K562 (cell line): Measurements from ENCODE around the gene GDF11. TPM values are rescaled to one million over a fixed set of nuclear protein-coding genes. Genes with fewer than 3 reads are reported as not detected.

Source experiments
- E2F1 ChIP-seq: sonication (generic); formaldehyde crosslinking; IDR thresholded peaks from 2 replicates; pipeline ENCODE4 v1.8.1; 2023; ENCODE audit warnings: mild to moderate bottlenecking, missing genetic modification reagents, moderate library complexity
- ETS1 ChIP-seq: conservative IDR thresholded peaks from 2 replicates; pipeline ENCODE4 v1.6.1; 2011; ENCODE audit warnings: low read depth, mild to moderate bottlenecking, low read length; ENCODE audit not compliant: control insufficient read depth
- EWSR1 ChIP-seq: fragments of 450-650 bp; IDR thresholded peaks from 2 replicates; pipeline ENCODE4 v1.6.1; 2018; ENCODE audit warnings: borderline replicate concordance, mild to moderate bottlenecking, low read depth, moderate library complexity; ENCODE audit not compliant: partially characterized antibody
- GTF2F1 ChIP-seq: IDR thresholded peaks from 2 replicates; pipeline ENCODE4 v1.6.1; 2011; ENCODE audit warnings: low read depth, low read length, improper control_type of control experiment
- ID3 ChIP-seq, 2 experiments: fragments of 250-450 bp in 1 of 2; fragments of 450-650 bp in 1 of 2; sonication (Bioruptor Pico) in 1 of 2; IDR thresholded peaks; 2 replicates each; pipeline versions ENCODE4 v1.6.1 to v1.8.0; 2016 to 2021; ENCODE audit warnings: mild to moderate bottlenecking in 2 of 2, moderate library complexity in 2 of 2, missing compliant biosample characterization in 1 of 2, missing genetic modification characterization in 1 of 2
- MAZ ChIP-seq, 2 experiments: fragments of 450-650 bp in 1 of 2; sonication (generic) in 1 of 2; formaldehyde crosslinking; IDR thresholded peaks in 1 of 2; conservative IDR thresholded peaks in 1 of 2; 2 replicates each; pipeline versions ENCODE4 v1.4.0 to v1.5.0; 2020; ENCODE audit warnings: mild to moderate bottlenecking in 1 of 2, missing genetic modification reagents in 1 of 2
- NFIC ChIP-seq: fragments of 450-650 bp; IDR thresholded peaks from 2 replicates; pipeline ENCODE4 v1.6.1; 2017; ENCODE audit warnings: mild to moderate bottlenecking, inconsistent platforms
- OTX1 ChIP-seq: fragments of 450-650 bp; formaldehyde crosslinking; IDR thresholded peaks from 2 replicates; pipeline ENCODE4 v1.4.0; 2022; ENCODE audit warnings: mild to moderate bottlenecking
- PKNOX1 ChIP-seq: fragments of 450-650 bp; IDR thresholded peaks from 2 replicates; pipeline ENCODE4 v1.6.1; 2016
- PTBP1 ChIP-seq: fragments of 200-400 bp; formaldehyde crosslinking; IDR thresholded peaks from 2 replicates; pipeline ENCODE4 v1.6.1; 2017; ENCODE audit warnings: low read depth, low read length
- SIRT6 ChIP-seq: IDR thresholded peaks from one replicate; pipeline ENCODE4 v1.6.1; 2012; ENCODE audit warnings: low read depth, mild to moderate bottlenecking, control low read depth, inconsistent platforms, low read length, moderate library complexity
- SRSF1 ChIP-seq: fragments of 200-400 bp; formaldehyde crosslinking; IDR thresholded peaks from 2 replicates; pipeline ENCODE4 v1.6.1; 2017; ENCODE audit warnings: mild to moderate bottlenecking, low read depth, low read length, moderate library complexity
- ZBTB7A ChIP-seq: IDR thresholded peaks from 2 replicates; pipeline ENCODE4 v1.6.1; 2011; ENCODE audit warnings: low read depth, mild to moderate bottlenecking, low read length, moderate library complexity, borderline replicate concordance; ENCODE audit not compliant: control insufficient read depth
- ZNF277 ChIP-seq: fragments of 250-450 bp; sonication (Bioruptor Pico); IDR thresholded peaks from 2 replicates; pipeline ENCODE4 v1.8.0; 2022; ENCODE audit warnings: inconsistent platforms, mild to moderate bottlenecking, moderate library complexity, borderline replicate concordance
- ZNF398 ChIP-seq: fragments of 250-450 bp; sonication (Bioruptor Pico); IDR thresholded peaks from 2 replicates; pipeline ENCODE4 v1.8.0; 2021; ENCODE audit warnings: moderate library complexity, mild to moderate bottlenecking, inconsistent platforms
- ZNF431 ChIP-seq: sonication (generic); formaldehyde crosslinking; IDR thresholded peaks from 2 replicates; pipeline ENCODE4 v1.8.0; 2022; ENCODE audit warnings: mild to moderate bottlenecking, missing genetic modification reagents
- polyA plus RNA-seq, 8 experiments: library from polyadenylated mRNA; depleted of rRNA in 4 of 8; stranded (reverse) in 5 of 8; unstranded in 3 of 8; fragments of >200 nt; fragmentation: Nextera tagmentation in 2 of 8; fragmentation: Illumina TruSeq in 1 of 8; extraction: Ambion mirVana in 2 of 8; extraction: Trizol in 1 of 8; gene quantifications; 2 replicates each; pipeline versions ENCODE4 v1.2.1 to v1.2.3, GENCODE V29; 2011 to 2014; ENCODE audit warnings: inconsistent platforms in 1 of 8, missing spikeins in 1 of 8
- total RNA-seq, 7 experiments: library from RNA; depleted of rRNA in 6 of 7; stranded (reverse); fragments of >200 nt in 6 of 7; fragmentation: Illumina TruSeq in 2 of 7; extraction: Trizol in 2 of 7; gene quantifications; 2 replicates each; pipeline versions ENCODE4 v1.2.1 to v1.2.3, GENCODE V29; 2011 to 2021; ENCODE audit warnings: low replicate concordance in 1 of 7

The GDF11 gene
- total and polyA plus RNA-seq, 9 of the 15 experiments (the other 6 are each of a cell fraction or from before 2014, with no cell fraction given): 1.4 to 15.7 (median 4.8) TPM

GRCh38 chr12:55738123-55739024 is 4.5 kb upstream of the GDF11 start (continued):
- TF ChIP-seq ZNF398 (CRISPR knock-in tag) (no peak), ZNF277 (CRISPR knock-in tag) (no peak), SIRT6 (no peak), SRSF1 (no peak), ETS1 (no peak), OTX1 (no peak), PKNOX1 (peak; percentile 85), ZBTB7A (peak; percentile 11; the same call in 1 of the 2 replicates), ZNF431 (CRISPR knock-in tag) (no peak), NFIC (peak; percentile 96), EWSR1 (no peak), ID3 (CRISPR knock-in tag; IDR thresholded peaks at IDR 0.05) (no peak), ID3 (tag; IDR thresholded peaks at IDR 0.05) (no peak), GTF2F1 (no peak), E2F1 (CRISPR knock-in tag) (no peak), MAZ (CRISPR knock-in tag; conservative IDR thresholded peaks at IDR 0.05 in 1 of 2, IDR thresholded peaks at IDR 0.05 in 1 of 2) (0 out of 4 replicates have a peak, but pooled peaks of 1 of the 2 experiments have one; percentile 41), PTBP1 (no peak)
